Subcutaneous adipose tissue (tissue), 4 donors: ENCODE measurements around the gene CADM3. TPM values are rescaled to one million over a fixed set of nuclear protein-coding genes. Genes with fewer than 3 reads are reported as not detected.

ENCODE experiments used
- total RNA-seq, 4 donors: library from RNA; depleted of rRNA; stranded (reverse); fragments of >200 nt; gene quantifications; one replicate each; pipeline ENCODE4 v1.1.0, GENCODE V29; 2016
- TF ChIP-seq, protein P1 (sequence below): fragments of 450-650 bp; IDR thresholded peaks from one replicate; pipeline ENCODE4 v1.5.1; 2016; ENCODE audit warnings: low read depth, mild to moderate bottlenecking, control low read depth, antibody characterized with exemption, moderate library complexity

The CADM3 gene
- total RNA-seq, 4 donors from 2014 or later, result 2.8 to 19.7 (median 8.0) TPM

DNA sequence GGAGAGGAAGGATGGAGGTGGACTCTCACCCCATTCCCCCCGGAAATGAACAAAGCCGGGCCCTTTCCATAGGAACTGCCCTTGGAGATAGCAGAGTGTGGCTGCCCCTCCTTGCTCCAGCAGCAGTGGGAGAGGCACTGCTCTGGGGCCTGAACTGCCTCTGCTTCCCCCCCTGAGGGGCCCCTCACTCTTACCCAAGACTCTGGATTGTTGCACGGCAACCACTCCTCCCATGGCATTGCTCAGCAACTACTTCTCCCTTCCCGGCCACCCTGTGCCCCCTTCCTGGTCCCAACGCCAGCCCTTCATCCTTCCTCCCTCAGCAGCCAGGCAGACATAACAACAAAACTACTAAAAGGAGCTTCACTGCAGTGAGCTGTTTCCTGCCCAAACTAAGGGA, 30.2 kb downstream of the CADM3 start:
- TF ChIP-seq, protein P1, sequence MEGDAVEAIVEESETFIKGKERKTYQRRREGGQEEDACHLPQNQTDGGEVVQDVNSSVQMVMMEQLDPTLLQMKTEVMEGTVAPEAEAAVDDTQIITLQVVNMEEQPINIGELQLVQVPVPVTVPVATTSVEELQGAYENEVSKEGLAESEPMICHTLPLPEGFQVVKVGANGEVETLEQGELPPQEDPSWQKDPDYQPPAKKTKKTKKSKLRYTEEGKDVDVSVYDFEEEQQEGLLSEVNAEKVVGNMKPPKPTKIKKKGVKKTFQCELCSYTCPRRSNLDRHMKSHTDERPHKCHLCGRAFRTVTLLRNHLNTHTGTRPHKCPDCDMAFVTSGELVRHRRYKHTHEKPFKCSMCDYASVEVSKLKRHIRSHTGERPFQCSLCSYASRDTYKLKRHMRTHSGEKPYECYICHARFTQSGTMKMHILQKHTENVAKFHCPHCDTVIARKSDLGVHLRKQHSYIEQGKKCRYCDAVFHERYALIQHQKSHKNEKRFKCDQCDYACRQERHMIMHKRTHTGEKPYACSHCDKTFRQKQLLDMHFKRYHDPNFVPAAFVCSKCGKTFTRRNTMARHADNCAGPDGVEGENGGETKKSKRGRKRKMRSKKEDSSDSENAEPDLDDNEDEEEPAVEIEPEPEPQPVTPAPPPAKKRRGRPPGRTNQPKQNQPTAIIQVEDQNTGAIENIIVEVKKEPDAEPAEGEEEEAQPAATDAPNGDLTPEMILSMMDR, result no peak

DNA sequence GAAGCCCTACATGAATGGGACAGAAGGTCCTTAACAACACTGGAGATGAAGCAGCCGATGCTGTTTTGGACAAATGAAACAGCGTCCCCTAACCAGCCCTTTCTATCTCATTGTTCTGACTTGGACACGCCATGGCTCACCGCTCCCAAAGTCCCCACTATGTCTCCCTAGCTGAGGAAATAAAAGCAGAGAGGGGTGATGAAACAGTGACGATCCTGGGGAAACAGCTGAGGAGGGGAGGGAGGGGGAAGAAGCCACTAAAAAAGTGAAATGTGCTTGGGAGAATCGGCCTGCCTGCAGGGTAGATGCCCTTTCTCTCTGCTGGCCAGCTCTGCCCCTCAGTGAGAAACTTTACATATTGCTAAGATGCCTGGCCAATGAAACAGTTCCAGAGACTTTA, 32.2 kb downstream of the CADM3 start:
- TF ChIP-seq, protein P1, result no peak

DNA sequence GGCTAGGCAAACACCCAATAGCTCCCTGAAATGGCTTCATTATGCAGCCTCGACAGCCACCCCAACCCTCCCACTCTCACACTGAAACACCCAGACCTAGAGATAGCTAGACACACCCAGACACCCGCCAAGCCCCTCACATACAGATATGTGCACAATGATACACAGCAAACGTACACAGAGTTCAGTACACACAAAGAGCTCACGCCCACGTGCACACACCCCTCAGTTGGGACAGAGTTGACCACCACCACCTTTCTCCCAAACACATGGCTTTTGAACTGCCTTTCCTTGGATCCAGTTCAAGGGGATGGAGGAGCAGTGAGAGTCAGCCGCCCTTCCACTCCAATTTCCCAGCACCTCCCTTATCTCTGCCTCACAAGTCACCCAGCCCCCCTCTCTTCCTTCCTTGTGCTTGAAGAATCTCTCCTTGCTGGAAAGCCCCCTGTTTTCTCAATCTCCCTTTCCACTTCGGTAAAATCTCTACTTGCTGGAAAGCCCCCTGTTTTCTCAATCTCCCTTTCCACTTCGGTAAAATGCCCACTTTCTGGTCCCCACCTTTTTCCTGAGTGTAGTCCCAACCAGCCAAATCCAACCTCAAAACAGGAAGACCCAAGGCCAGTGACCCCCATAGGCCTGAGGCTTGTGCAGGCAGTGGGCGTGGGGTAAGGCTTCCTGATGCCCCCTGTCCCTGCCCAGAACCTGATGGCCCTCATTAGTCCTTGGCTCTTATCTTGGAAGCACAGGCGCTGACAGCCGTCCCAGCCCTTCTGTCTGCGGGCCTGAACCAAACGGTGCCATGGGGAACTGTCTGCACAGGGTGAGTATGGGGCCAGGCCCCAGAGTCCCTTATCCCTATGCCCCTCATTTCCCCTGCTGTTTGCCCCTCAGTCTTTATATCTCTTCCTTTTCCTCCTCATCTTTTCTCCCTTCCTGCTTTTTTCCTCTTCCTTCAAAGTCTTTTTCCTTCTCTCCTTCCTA, 33.0 kb downstream of the CADM3 start, which contains the start of gene ACKR1:
Gene ACKR1 (plus strand): TSS at position 715 of the 981 bp plus-strand sequence. CDS start 85 bp downstream, at position 800.
- TF ChIP-seq, protein P1, result no peak

DNA sequence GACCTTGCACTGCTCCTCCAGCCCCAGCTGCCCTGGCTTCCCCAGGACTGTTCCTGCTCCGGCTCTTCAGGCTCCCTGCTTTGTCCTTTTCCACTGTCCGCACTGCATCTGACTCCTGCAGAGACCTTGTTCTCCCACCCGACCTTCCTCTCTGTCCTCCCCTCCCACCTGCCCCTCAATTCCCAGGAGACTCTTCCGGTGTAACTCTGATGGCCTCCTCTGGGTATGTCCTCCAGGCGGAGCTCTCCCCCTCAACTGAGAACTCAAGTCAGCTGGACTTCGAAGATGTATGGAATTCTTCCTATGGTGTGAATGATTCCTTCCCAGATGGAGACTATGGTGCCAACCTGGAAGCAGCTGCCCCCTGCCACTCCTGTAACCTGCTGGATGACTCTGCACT, 33.8 kb downstream of the CADM3 start:
- TF ChIP-seq, protein P1, result no peak

DNA sequence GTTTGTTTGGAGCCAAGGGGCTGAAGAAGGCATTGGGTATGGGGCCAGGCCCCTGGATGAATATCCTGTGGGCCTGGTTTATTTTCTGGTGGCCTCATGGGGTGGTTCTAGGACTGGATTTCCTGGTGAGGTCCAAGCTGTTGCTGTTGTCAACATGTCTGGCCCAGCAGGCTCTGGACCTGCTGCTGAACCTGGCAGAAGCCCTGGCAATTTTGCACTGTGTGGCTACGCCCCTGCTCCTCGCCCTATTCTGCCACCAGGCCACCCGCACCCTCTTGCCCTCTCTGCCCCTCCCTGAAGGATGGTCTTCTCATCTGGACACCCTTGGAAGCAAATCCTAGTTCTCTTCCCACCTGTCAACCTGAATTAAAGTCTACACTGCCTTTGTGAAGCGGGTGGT, 34.7 kb downstream of the CADM3 start:
- TF ChIP-seq, protein P1, result no peak

DNA sequence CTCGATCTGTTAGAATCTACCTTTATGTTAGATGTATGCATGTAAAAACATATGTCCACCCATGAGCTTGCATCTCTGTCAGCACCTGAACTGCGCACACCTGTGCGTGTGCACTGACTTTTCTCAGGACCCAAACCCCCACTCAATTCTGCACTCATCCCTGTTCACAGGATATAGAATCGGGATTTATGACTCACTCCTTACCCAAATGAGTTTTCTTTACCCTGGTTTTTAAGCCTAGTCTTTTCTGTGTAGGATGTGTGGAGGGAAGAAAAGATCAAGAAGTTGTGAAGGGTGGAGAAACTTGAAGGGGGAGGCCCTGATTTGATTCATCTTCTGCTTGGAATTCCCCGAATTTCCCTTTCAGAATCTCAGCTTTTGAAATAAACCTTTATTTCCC, 35.7 kb downstream of the CADM3 start:
- TF ChIP-seq, protein P1, result no peak

DNA sequence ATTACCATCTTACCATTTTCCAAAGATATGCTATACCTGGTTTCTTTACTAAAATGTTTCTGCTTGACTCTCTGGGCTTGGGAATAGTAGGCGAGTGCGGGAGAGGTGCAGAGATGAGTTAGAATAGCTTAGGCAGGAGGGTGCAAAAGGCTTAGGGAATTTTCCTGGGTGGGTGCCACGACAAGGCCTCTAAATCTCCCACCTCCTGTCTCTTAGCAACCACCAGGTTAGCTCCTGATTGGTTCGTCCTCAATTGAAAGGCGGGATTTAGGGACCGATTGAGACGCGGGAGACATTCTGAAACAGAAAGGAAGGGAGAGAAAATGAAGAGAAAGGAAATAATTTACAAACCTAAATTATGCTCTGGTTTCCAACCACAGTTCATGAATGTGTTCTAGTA, 36.4 kb downstream of the CADM3 start:
- TF ChIP-seq, protein P1, result no peak
